ENCODE measurements around the gene SLC29A3. TPM values are rescaled to one million over a fixed set of nuclear protein-coding genes. Genes with fewer than 3 reads are reported as not detected.

Gene SLC29A3
- total and polyA plus RNA-seq, 10 of the 15 experiments (the other 5 are each of a cell fraction or from before 2014, with no cell fraction given) = 1.5 to 4.0 (median 2.7) TPM

DNA sequence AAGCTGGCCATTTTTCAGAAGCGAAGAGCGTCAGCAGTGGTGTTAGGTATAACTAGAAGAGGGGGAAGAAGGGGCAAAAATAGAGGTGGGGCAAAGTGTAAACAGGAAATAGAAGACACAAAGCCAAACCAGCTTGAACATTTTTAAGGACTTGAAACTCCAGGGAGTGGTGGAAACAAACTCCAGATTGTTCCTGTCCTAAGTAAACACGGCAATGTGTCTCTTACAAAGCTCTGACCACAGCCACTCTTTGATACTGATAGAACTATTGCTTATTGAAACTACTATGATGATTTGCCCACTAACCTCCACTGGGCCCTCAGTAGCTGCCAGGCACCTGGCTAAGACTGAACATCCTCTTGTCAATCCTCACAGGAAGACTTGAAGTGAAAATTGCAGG, 56.9 kb downstream of the SLC29A3 start (continued):
- TF ChIP-seq TCF12 (IDR thresholded peaks at IDR 0.05; ENCODE audit: low read depth, low read length) (no peak), NR2C1 (IDR thresholded peaks at IDR 0.05) (no peak), DPF2 (IDR thresholded peaks at IDR 0.05) (no peak), TBL1XR1 (IDR thresholded peaks at IDR 0.05; ENCODE audit: low read depth, low read length) (no peak), IRF4 (IDR thresholded peaks at IDR 0.05; ENCODE audit: low read depth, low read length) (no peak)
- TF ChIP-seq, protein P1, sequence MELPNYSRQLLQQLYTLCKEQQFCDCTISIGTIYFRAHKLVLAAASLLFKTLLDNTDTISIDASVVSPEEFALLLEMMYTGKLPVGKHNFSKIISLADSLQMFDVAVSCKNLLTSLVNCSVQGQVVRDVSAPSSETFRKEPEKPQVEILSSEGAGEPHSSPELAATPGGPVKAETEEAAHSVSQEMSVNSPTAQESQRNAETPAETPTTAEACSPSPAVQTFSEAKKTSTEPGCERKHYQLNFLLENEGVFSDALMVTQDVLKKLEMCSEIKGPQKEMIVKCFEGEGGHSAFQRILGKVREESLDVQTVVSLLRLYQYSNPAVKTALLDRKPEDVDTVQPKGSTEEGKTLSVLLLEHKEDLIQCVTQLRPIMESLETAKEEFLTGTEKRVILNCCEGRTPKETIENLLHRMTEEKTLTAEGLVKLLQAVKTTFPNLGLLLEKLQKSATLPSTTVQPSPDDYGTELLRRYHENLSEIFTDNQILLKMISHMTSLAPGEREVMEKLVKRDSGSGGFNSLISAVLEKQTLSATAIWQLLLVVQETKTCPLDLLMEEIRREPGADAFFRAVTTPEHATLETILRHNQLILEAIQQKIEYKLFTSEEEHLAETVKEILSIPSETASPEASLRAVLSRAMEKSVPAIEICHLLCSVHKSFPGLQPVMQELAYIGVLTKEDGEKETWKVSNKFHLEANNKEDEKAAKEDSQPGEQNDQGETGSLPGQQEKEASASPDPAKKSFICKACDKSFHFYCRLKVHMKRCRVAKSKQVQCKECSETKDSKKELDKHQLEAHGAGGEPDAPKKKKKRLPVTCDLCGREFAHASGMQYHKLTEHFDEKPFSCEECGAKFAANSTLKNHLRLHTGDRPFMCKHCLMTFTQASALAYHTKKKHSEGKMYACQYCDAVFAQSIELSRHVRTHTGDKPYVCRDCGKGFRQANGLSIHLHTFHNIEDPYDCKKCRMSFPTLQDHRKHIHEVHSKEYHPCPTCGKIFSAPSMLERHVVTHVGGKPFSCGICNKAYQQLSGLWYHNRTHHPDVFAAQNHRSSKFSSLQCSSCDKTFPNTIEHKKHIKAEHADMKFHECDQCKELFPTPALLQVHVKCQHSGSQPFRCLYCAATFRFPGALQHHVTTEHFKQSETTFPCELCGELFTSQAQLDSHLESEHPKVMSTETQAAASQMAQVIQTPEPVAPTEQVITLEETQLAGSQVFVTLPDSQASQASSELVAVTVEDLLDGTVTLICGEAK (IDR thresholded peaks at IDR 0.05; ENCODE audit: borderline replicate concordance) = no peak

DNA sequence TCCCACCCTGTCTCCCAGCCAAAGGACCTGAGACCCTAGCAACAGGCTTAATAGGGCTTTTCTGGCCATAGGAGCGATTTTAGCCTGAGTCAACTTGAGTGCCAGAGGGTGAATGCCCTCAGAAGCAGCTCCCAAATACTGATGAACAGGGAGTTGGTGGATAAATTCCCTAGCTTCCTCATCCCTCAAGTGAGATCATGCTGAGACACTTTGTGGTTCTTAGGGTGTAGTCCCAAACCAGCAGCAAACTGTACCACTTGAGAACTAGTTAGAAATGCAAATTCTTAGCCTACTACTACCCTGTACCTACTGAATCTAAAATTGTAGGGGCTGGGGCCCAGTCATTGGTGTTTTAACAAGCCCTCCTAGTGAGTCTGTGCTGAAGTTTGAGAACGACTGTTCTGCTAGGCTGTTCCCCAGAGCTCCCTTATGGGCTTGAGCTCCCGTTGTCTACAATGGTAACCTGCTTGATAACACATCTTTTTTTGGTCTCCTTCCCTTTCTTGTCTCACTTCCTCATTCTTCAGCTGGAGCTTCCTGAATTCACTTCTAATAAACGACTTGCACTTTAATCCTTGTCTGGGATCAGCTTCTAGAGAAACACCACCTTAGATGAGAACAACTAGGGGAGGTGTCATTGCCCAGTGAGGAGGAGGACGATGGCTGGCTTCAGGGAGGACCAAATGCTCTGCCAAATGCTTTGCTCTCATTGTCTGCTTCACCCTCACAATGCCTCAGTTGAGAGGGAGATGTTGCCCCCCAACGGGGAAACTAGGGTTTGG, 59.5 kb downstream of the SLC29A3 start:
- BruUV-seq (replicated peaks) = no TSS peak
- no peaks in the 10 kb centered on the region for H3K27me3 ChIP-seq (replicated peaks in 1 of 2; ENCODE audit: control insufficient read depth in 2 of 2, insufficient read depth in 2 of 2, low read length in 1 of 2)
- POLR2A ChIA-PET = interaction anchor here (0.7 to 4.5 kb wide), 5 partner anchors 12 to 178 kb away, joined by 3 to 26 read pairs (median 4); partner anchors contain the start of gene SLC29A3
- no peak overlapping the region for H3K4me3 ChIP-seq
- SMC1A ChIA-PET (ENCODE audit: uncharacterized antibody, unreplicated experiment) = interaction anchor here (0.5 to 18.0 kb wide), 16 partner anchors 8 to 395 kb away, joined by 3 to 249 read pairs (median 4); partner anchors contain the start of genes SLC29A3 and VSIR
- H3K4me2 ChIP-seq (ENCODE audit: control insufficient read depth, insufficient read depth) = peak overlapping the region; percentile 46; the same call in 1 of the 2 replicates
- in situ Hi-C loops (cut with MboI) (no loop called here), intact Hi-C loops (cut with micrococcal nuclease; ENCODE audit: unreplicated experiment) (loop anchor here (5.0 kb wide), 1 partner anchor 669 kb away; no protein-coding TSS in a partner anchor)
- FAIRE-seq (peak; percentile 73), DNase-seq (ENCODE audit: low read depth, low spot score) (no peak), ATAC-seq (no peak)
- H3K9ac ChIP-seq (ENCODE audit: control insufficient read depth, insufficient read depth, low read length) = no peak overlapping the region
- H4K20me1 ChIP-seq (ENCODE audit: control insufficient read depth, insufficient read depth) = no peaks in the 10 kb centered on the region
- H3K4me1 ChIP-seq (ENCODE audit: control insufficient read depth, insufficient read depth, low read length) = peaks cover 36% of the 10 kb centered on the region
- CTCF ChIA-PET = interaction anchor here (0.7 to 17.5 kb wide), 20 partner anchors 8 to 394 kb away, joined by 3 to 359 read pairs (median 4); partner anchors contain the start of gene SLC29A3
- H3K9me3 ChIP-seq (replicated peaks; ENCODE audit: control insufficient read depth, insufficient read depth, low read length) = no peaks in the 10 kb centered on the region
- 14% methylated on average over 6 of the region's 6 CpGs for WGBS (ENCODE audit: insufficient coverage, insufficient replicate concordance, low lambda C conversion rate, missing lambda C conversion rate)
- peak overlapping the region; percentile 25; the same call in 1 of the 2 replicates for H3K27ac ChIP-seq (ENCODE audit: control insufficient read depth, insufficient read depth)
- H3K79me2 ChIP-seq (ENCODE audit: control insufficient read depth, insufficient read depth, low read length) = no peaks in the 10 kb centered on the region
- H3K36me3 ChIP-seq (ENCODE audit: control insufficient read depth in 2 of 2, insufficient read depth in 2 of 2, low read length in 1 of 2) = no peaks in the 10 kb centered on the region
- RAD21 ChIA-PET (ENCODE audit: unreplicated experiment) = interaction anchor here (0.9 to 7.2 kb wide), 6 partner anchors 9 to 395 kb away, joined by 3 to 77 read pairs (median 3); partner anchors contain the start of genes SLC29A3 and VSIR
- TF ChIP-seq IKZF1 (conservative IDR thresholded peaks at IDR 0.05) (peak; percentile 33), MTA2 (IDR thresholded peaks at IDR 0.05; ENCODE audit: low read depth) (0 out of 2 replicates have a peak, but pooled peaks have one; percentile 23), SPI1 (IDR thresholded peaks at IDR 0.05; ENCODE audit: borderline replicate concordance, insufficient read depth, low read depth, low read length) (peak; percentile 92), YBX1 (IDR thresholded peaks at IDR 0.05) (no peak), IKZF2 (IDR thresholded peaks at IDR 0.05) (peak; percentile 73 to 84; a peak in 3 of 4 replicates), RAD21 (IDR thresholded peaks at IDR 0.05; ENCODE audit: insufficient read depth, low read depth, low read length) (peak; percentile 15; the same call in 1 of the 2 replicates), HCFC1 (IDR thresholded peaks at IDR 0.05; ENCODE audit: low read length) (no peak)
- TF ChIP-seq, protein P2, sequence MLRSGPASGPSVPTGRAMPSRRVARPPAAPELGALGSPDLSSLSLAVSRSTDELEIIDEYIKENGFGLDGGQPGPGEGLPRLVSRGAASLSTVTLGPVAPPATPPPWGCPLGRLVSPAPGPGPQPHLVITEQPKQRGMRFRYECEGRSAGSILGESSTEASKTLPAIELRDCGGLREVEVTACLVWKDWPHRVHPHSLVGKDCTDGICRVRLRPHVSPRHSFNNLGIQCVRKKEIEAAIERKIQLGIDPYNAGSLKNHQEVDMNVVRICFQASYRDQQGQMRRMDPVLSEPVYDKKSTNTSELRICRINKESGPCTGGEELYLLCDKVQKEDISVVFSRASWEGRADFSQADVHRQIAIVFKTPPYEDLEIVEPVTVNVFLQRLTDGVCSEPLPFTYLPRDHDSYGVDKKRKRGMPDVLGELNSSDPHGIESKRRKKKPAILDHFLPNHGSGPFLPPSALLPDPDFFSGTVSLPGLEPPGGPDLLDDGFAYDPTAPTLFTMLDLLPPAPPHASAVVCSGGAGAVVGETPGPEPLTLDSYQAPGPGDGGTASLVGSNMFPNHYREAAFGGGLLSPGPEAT (IDR thresholded peaks at IDR 0.05; ENCODE audit: low read depth) = peak; percentile 41; the same call in 1 of the 2 replicates
- peak overlapping the region; percentile 50 for H2AFZ ChIP-seq (ENCODE audit: control insufficient read depth, low read depth, low read length)

Data from GM12878 (cell line).